K562 (cell line): ENCODE results near the gene SLAIN2. TPM values are rescaled to one million over a fixed set of nuclear protein-coding genes. Genes with fewer than 3 reads are reported as not detected.

ENCODE experiments used
- ATAC-seq: fragments of 200-7000 bp; cut with Tn5 transposase; 3 replicates; pipeline ENCODE4 v1.9.1; 2020; ENCODE audit warnings: moderate library complexity
- BruUV-seq: library from RNA; stranded (reverse); fragments of 400-500 nt; replicated peaks from 2 replicates; lab custom pipeline; 2021; lab: Mats Ljungman, UMichigan
- CTCF ChIA-PET: fragments of 300-600 bp; formaldehyde crosslinking; extraction: SDS; loops from one replicate; lab custom pipeline; 2021; ENCODE audit warnings: low intra/inter-chr PET ratio; lab: Yijun Ruan, JAX
- POLR2A ChIA-PET: fragments of 300-600, 350-650 bp; sonication (Branson Sonifier 250); formaldehyde crosslinking; extraction: SDS; loops from one replicate; lab custom pipeline; 2021; ENCODE audit warnings: antibody characterized with exemption, inconsistent platforms; lab: Yijun Ruan, JAX
- DNase-seq, 4 experiments: peaks; one replicate each; pipeline versions ENCODE4 v3.0.0 to v3.0.0-alpha.2; 2011 to 2018; ENCODE audit warnings: low spot score in 3 of 4, mixed read lengths in 3 of 4; ENCODE audit errors: extremely low read depth in 1 of 4
- FAIRE-seq: peaks from 2 replicates; lab custom pipeline; 2011; peaks lifted over from hg19 to GRCh38; lab: Jason Lieb, UNC
- H2AFZ ChIP-seq: 2 replicates; pipeline ENCODE4 v1.6.0; 2011; ENCODE audit warnings: low read depth, low read length, control low read depth, inconsistent platforms
- H3K27ac ChIP-seq: fragments of 200-600 bp; 3 replicates; pipeline ENCODE4 v1.8.0; 2011; ENCODE audit warnings: low read depth, mild to moderate bottlenecking, control low read depth, inconsistent platforms, low read length, moderate library complexity, mixed read lengths; ENCODE audit errors: extremely low read depth
- H3K27me3 ChIP-seq, 2 experiments: fragments of 300-600 bp in 1 of 2; 2 replicates in 1 of 2; 3 replicates in 1 of 2; pipeline versions ENCODE4 v1.6.0 to v1.8.0; 2011; ENCODE audit warnings: inconsistent platforms in 2 of 2, low read length in 2 of 2, mild to moderate bottlenecking in 1 of 2, mixed read lengths in 1 of 2, moderate library complexity in 1 of 2; ENCODE audit not compliant: control insufficient read depth in 2 of 2, insufficient read depth in 2 of 2
- H3K36me3 ChIP-seq: fragments of 300-600 bp; 3 replicates; pipeline ENCODE4 v1.8.0; 2011; ENCODE audit warnings: mild to moderate bottlenecking, low read length, inconsistent platforms; ENCODE audit not compliant: control insufficient read depth, insufficient read depth
- H3K4me1 ChIP-seq, 2 experiments: fragments of 200-600 bp in 1 of 2; replicated peaks in 1 of 2; 2 replicates in 1 of 2; 3 replicates in 1 of 2; pipeline versions ENCODE4 v1.5.1 to v1.8.0; 2011; ENCODE audit warnings: inconsistent platforms in 2 of 2, low read length in 2 of 2, mild to moderate bottlenecking in 1 of 2, mixed read lengths in 1 of 2, moderate library complexity in 1 of 2; ENCODE audit not compliant: control insufficient read depth in 2 of 2, insufficient read depth in 2 of 2
- H3K4me2 ChIP-seq: 2 replicates; pipeline ENCODE4 v1.6.1; 2011; ENCODE audit warnings: low read length, control low read depth, inconsistent platforms, mixed read lengths; ENCODE audit not compliant: insufficient read depth
- H3K4me3 ChIP-seq: fragments of 200-600 bp; sonication (generic), shearing (Covaris generic); 2 replicates; pipeline ENCODE4 v1.5.1; 2016; ENCODE audit warnings: control low read depth, inconsistent platforms
- H3K79me2 ChIP-seq: fragments of 200-600 bp; 3 replicates; pipeline ENCODE4 v1.8.0; 2011; ENCODE audit warnings: low read length, inconsistent platforms; ENCODE audit not compliant: control insufficient read depth, insufficient read depth
- H3K9ac ChIP-seq, 2 experiments: 2 replicates each; pipeline versions ENCODE4 v1.6.0 to v1.6.1; 2011; ENCODE audit warnings: low read depth in 2 of 2, low read length in 2 of 2, control low read depth in 1 of 2, inconsistent platforms in 1 of 2, mild to moderate bottlenecking in 1 of 2, mixed read lengths in 1 of 2; ENCODE audit not compliant: insufficient read depth in 1 of 2
- H3K9me1 ChIP-seq: one replicate; pipeline ENCODE4 v1.6.0; 2011; ENCODE audit warnings: inconsistent platforms, mild to moderate bottlenecking, low read length, moderate library complexity; ENCODE audit not compliant: control insufficient read depth, insufficient read depth
- H3K9me3 ChIP-seq: replicated peaks from 2 replicates; pipeline ENCODE4 v1.5.1; 2011; ENCODE audit warnings: low read depth, low read length, inconsistent platforms; ENCODE audit not compliant: control insufficient read depth, insufficient read depth
- H4K20me1 ChIP-seq: replicated peaks from 2 replicates; pipeline ENCODE4 v1.6.1; 2011; ENCODE audit warnings: low read length, inconsistent platforms, mixed read lengths; ENCODE audit not compliant: control insufficient read depth, insufficient read depth
- ASH1L ChIP-seq: fragments of 450-650 bp; IDR thresholded peaks from 2 replicates; pipeline ENCODE4 v1.6.1; 2018; ENCODE audit warnings: borderline replicate concordance, mild to moderate bottlenecking, low read depth; ENCODE audit not compliant: partially characterized antibody
- BMI1 ChIP-seq: fragments of 150-350 bp; IDR thresholded peaks from 2 replicates; pipeline ENCODE4 v1.6.1; 2014; ENCODE audit warnings: low read length
- BRF1 ChIP-seq: IDR thresholded peaks from 3 replicates; pipeline ENCODE4 v1.6.1; 2011; ENCODE audit warnings: borderline replicate concordance, mild to moderate bottlenecking; ENCODE audit not compliant: insufficient read length; ENCODE audit errors: extremely low read depth
- CEBPB ChIP-seq: fragments of 450-650 bp; IDR thresholded peaks from 2 replicates; pipeline ENCODE4 v1.6.1; 2016; ENCODE audit warnings: missing genetic modification characterization, missing compliant biosample characterization
- EP300 ChIP-seq: IDR thresholded peaks from 2 replicates; pipeline ENCODE4 v1.6.1; 2012; ENCODE audit warnings: low read length, improper control_type of control experiment
- HIVEP1 ChIP-seq: fragments of 250-450 bp; sonication (Bioruptor Pico); IDR thresholded peaks from 2 replicates; pipeline ENCODE4 v1.4.0; 2020; ENCODE audit warnings: mild to moderate bottlenecking
- KAT7 ChIP-seq: sonication (generic); formaldehyde crosslinking; IDR thresholded peaks from 2 replicates; pipeline ENCODE4 v1.8.0; 2022; ENCODE audit warnings: missing genetic modification reagents, mild to moderate bottlenecking, borderline replicate concordance
- NBN ChIP-seq: fragments of 450-650 bp; IDR thresholded peaks from 2 replicates; pipeline ENCODE4 v1.6.1; 2016; ENCODE audit warnings: low read depth, mild to moderate bottlenecking
- PTBP1 ChIP-seq: fragments of 200-400 bp; formaldehyde crosslinking; IDR thresholded peaks from 2 replicates; pipeline ENCODE4 v1.6.1; 2017; ENCODE audit warnings: low read depth, low read length
- SOX6 ChIP-seq: fragments of 450-650 bp; IDR thresholded peaks from 2 replicates; pipeline ENCODE4 v1.6.1; 2014; ENCODE audit warnings: mild to moderate bottlenecking
- STAG1 ChIP-seq: sonication (generic); formaldehyde crosslinking; IDR thresholded peaks from 2 replicates; pipeline ENCODE4 v1.5.0; 2020; ENCODE audit warnings: missing genetic modification reagents, borderline replicate concordance
- ZBTB17 ChIP-seq: fragments of 450-650 bp; formaldehyde crosslinking; IDR thresholded peaks from 2 replicates; pipeline ENCODE4 v1.4.0; 2020; ENCODE audit warnings: mild to moderate bottlenecking
- ZNF175 ChIP-seq: fragments of 200-800 bp; sonication (Bioruptor generic); IDR thresholded peaks from 2 replicates; pipeline ENCODE4 v1.6.1; 2016; ENCODE audit warnings: low read depth, mild to moderate bottlenecking, missing genetic modification characterization, missing compliant biosample characterization
- ZNF224 ChIP-seq: sonication (generic); formaldehyde crosslinking; IDR thresholded peaks from 2 replicates; pipeline ENCODE4 v1.8.0; 2022; ENCODE audit warnings: mild to moderate bottlenecking, missing genetic modification reagents
- ZNF507 ChIP-seq: conservative IDR thresholded peaks from 2 replicates; pipeline ENCODE4 v1.6.1; 2017; ENCODE audit warnings: missing genetic modification characterization, missing compliant biosample characterization
- ZNF699 ChIP-seq: fragments of 250-450 bp; sonication (Bioruptor Pico); IDR thresholded peaks from 2 replicates; pipeline ENCODE4 v1.8.0; 2021; ENCODE audit warnings: mild to moderate bottlenecking, moderate library complexity; ENCODE audit not compliant: insufficient replicate concordance
- WGBS: fragments of 100-300 bp; shearing (Covaris generic); methylation state at CpG from one replicate; pipeline ENCODE4 v1.1.6; 2016; ENCODE audit warnings: low coverage, mixed read lengths; ENCODE audit not compliant: insufficient coverage; ENCODE audit errors: missing lambda C conversion rate; 5-methylcytosine and 5-hydroxymethylcytosine counted together
- in situ Hi-C: fragments of 300-500 bp; cut with MboI; formaldehyde crosslinking; loops from 4 replicates; pipeline ENCODE4 v1.15.0; 2018; ENCODE audit warnings: inconsistent platforms, mixed read lengths
- intact Hi-C: fragments of 100-400 bp; cut with micrococcal nuclease; formaldehyde crosslinking; loops from 2 replicates; pipeline ENCODE4 v1.14.2; 2022
- polyA plus RNA-seq, 8 experiments: library from polyadenylated mRNA; depleted of rRNA in 4 of 8; stranded (reverse) in 5 of 8; unstranded in 3 of 8; fragments of >200 nt; fragmentation: Nextera tagmentation in 2 of 8; fragmentation: Illumina TruSeq in 1 of 8; extraction: Ambion mirVana in 2 of 8; extraction: Trizol in 1 of 8; gene quantifications; 2 replicates each; pipeline versions ENCODE4 v1.2.1 to v1.2.3, GENCODE V29; 2011 to 2014; ENCODE audit warnings: inconsistent platforms in 1 of 8, missing spikeins in 1 of 8
- total RNA-seq, 7 experiments: library from RNA; depleted of rRNA in 6 of 7; stranded (reverse); fragments of >200 nt in 6 of 7; fragmentation: Illumina TruSeq in 2 of 7; extraction: Trizol in 2 of 7; gene quantifications; 2 replicates each; pipeline versions ENCODE4 v1.2.1 to v1.2.3, GENCODE V29; 2011 to 2021; ENCODE audit warnings: low replicate concordance in 1 of 7

SLAIN2 gene
- total and polyA plus RNA-seq, 9 of the 15 experiments (the other 6 are each of a cell fraction or from before 2014, with no cell fraction given) = 3.5 to 116 (median 35.0) TPM

GRCh38 chr4:48372272-48372671, 30.9 kb downstream of the SLAIN2 start:
- peaks cover 48% of the 10 kb centered on the region for H3K79me2 ChIP-seq
- in situ Hi-C loops = no loop called here
- POLR2A ChIA-PET = interaction anchor here (0.6 to 1.3 kb wide), 4 partner anchors 9 to 182 kb away, joined by 3 read pairs; no protein-coding TSS in a partner anchor

More at GRCh38 chr4:48372272-48372671, 30.9 kb downstream of the SLAIN2 start:
- no peak for TF ChIP-seq SOX6
- TF ChIP-seq ASH1L = no peak
- no peak for TF ChIP-seq KAT7 (CRISPR knock-in tag)
- no peak for TF ChIP-seq ZNF175 (CRISPR knock-in tag)
- TF ChIP-seq ZBTB17 (CRISPR knock-in tag) = no peak
- TF ChIP-seq EP300 = no peak
- no peak for TF ChIP-seq ZNF507
- TF ChIP-seq BRF1 = no peak
- TF ChIP-seq CEBPB (tag) = no peak
- TF ChIP-seq BMI1 = no peak
- no peak for TF ChIP-seq STAG1 (CRISPR knock-in tag)
- TF ChIP-seq HIVEP1 (CRISPR knock-in tag) = no peak
- TF ChIP-seq ZNF224 = no peak
- TF ChIP-seq PTBP1 = no peak
- no peak for TF ChIP-seq ZNF699
- TF ChIP-seq NBN = no peak
- Histone ChIP-seq H3K36me3 (peaks cover 12% of the 10 kb centered on the region; the same call in 2 of the 3 replicates), H3K4me2 (no peak overlapping the region), H3K4me3 (no peak overlapping the region), H3K9me3 (no peaks in the 10 kb centered on the region), H3K27me3 (no peaks in the 10 kb centered on the region), H3K9me1 (no peaks in the 10 kb centered on the region), H2AFZ (no peak overlapping the region), H3K4me1 (no peaks in the 10 kb centered on the region), H3K27ac (no peak overlapping the region), H3K9ac (no peak overlapping the region), H4K20me1 (no peaks in the 10 kb centered on the region)
- ATAC-seq = no peak
- DNase-seq = no peak
- no peak for FAIRE-seq
- WGBS = 14% methylated on average over 1 of the region's 1 CpG
- no TSS peak for BruUV-seq
- CTCF ChIA-PET = interaction anchor here (0.6 kb wide), 1 partner anchor 53 kb away, joined by 3 read pairs; no protein-coding TSS in a partner anchor
- intact Hi-C loops = no loop called here
